HG03139 (cell line): Measurements from ENCODE around the gene LMNTD2.
"Not testable (repeated sequence)": the region's sequence is repeated elsewhere in the genome, so short reads cannot be mapped to it uniquely, and the experiment has no call there.

ENCODE experiments used
- ATAC-seq: cut with Tn5 transposase; IDR thresholded peaks from one replicate; pipeline ENCODE4 v1.9.1; 2021; ENCODE audit not compliant: unreplicated experiment

LMNTD2 gene

DNA sequence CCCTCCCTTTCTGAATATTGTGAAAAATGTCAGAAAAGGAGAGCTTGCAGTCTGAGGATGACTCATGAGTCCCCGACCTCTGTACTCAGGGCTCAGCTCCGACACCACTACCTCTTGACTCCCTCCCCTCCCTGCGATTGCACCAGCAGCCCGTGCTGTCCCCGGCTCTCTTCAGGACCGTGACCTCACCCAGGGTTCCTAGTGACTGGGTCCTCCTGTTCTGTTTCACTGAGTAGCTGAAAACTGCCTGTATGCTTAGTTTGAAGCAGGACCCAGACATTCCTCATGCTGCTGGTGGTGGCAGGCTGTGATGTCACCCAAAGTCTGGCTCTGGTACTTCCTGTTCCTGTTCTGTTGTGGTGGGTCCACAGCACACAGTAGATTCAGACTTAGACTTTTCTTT, 27.4 kb upstream of the LMNTD2 start:
- no peak for ATAC-seq

DNA sequence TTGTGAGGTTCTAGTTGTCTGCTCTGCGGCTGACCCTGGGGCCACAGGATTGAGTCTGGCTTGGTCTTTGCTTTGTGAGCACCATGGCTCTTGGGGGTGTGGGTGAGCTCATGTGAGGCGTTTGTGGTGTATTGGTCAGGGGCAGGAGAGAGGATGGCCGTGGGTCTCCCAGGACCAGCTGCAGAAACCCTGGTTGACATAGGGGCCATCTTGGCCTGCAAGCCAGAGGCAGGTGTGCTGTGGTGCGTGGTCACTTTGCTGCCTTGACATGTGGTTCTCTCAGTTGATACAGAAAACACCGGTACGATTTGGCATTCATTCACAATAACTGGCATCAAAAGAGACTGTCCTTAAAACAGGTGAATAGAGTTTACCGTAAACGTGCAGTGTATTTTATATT, 27.0 kb upstream of the LMNTD2 start:
- no peak for ATAC-seq

DNA sequence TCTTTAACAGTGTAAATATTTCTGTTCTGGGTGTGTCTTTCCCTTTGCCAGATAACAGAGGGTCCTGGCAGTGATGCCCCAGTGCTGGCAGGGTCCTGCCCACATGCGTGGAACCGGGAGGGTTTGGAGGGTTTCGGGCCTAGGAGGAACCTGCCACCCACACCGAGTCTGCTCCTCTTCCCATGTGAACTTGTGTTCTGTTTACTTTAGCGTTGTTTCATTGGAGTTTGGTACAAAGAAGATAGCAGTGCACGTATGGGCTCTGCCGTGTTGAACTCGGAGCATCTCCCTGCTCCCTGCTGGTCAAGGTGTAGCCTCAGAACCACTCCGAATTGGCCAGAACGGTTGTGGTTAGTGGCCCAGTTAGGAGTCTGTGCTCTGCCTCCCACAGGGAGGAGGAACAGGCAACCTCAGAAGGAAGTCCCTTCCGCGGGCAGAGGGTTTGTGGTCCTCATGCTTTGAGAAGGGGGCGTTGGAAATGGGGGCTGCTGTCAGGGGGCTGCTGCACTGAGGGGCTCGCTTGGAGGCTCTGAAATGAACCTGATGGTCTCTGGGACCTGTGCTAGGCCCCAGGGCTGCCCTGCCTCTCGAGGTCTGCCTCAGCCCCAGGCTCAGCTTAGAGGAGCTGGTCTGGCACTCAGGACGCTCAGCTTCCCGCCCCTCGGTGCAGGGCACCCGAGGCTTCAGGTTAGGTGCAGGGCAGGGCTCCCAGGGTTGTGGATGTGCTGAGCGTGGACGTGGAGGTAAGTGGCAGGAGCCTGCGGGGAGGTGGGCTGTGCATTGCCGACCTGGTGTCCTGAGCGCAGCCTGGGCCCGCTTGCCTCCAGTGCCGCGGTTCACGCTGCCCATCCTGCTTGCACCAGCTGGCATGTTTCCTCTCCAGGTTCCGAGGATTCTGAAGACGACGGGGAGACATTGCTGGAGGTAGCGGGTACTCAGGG, 26.1 kb upstream of the LMNTD2 start:
- no peak for ATAC-seq

GRCh38 chr11:584287-584686, 23.7 kb upstream of the LMNTD2 start:
- ATAC-seq, result no peak

DNA sequence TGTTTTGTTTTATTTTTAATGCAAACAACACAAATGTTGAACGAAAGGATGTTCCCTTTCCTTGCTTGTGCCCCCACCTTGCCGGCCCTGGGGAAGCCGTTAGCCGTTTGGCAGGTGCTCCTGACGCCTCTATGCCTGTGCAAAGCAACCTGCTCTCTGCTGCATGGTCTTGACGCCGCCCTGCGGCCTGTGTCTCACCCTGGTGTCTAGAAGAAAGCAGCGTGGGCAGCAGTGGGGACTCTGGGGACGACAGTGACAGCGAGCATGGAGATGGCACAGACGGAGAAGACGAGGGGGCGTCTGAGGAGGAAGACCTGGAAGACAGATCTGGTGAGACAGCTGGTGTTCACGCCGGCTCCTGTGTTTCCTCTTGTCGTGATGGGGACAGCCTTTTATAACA, 21.2 kb upstream of the LMNTD2 start:
- ATAC-seq, result no peak

DNA sequence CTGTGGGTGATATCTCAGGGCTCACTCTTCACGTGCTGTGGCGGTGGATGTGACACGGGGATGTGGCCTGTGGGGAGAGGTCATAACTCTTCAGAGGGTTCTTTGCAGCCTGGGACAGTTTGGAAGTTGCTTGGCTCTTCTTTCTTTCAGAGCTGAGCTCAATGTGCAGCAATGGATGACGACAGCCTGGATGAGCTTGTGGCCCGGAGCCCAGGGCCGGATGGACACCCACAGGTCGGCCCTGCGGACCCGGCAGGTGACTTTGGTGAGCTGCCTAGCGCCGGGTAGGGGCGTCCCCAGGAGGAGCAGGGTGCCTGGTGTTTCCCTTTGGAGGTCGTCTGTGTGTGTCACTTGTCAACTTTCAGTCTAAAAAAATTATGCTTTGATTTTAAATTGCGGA, 20.8 kb upstream of the LMNTD2 start:
- ATAC-seq, result no peak

DNA sequence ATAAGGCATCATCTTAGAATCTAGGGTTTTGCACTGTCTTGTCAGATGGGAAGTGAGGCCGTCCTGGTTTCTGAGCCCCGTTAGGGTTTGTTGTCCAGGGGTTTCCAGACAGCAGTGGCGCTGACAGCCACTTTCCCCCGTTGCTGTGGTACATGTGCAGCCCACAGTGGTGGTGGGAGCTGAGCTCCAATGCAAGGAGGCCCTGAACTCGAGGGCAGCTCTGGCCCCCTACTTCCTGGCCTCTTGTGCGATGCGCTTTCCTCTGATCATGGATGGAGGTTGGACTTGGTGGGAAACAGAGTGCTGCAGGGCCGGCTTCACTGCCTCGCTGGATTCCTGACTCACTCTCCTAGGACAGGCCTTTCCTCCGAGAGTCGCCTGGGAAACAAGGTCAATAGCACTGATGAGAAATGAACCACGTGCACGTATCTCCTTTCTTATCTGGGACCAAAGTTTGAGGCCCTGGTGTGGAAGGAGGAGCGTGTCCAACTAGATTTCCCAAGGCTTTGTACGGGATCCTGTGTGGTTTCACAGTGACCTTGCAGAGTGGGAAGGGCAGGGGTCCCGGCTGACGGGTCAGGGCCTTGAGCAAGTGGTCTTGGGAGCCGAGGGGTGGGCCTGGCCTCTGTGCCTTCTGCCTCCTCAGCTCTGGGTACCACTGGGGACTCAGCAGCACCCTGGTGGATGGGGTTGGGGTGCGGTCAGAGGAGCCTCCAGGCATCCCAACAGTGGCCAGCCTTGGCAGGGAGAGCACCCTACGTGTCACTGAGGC, 19.5 kb upstream of the LMNTD2 start:
- ATAC-seq, result no peak

DNA sequence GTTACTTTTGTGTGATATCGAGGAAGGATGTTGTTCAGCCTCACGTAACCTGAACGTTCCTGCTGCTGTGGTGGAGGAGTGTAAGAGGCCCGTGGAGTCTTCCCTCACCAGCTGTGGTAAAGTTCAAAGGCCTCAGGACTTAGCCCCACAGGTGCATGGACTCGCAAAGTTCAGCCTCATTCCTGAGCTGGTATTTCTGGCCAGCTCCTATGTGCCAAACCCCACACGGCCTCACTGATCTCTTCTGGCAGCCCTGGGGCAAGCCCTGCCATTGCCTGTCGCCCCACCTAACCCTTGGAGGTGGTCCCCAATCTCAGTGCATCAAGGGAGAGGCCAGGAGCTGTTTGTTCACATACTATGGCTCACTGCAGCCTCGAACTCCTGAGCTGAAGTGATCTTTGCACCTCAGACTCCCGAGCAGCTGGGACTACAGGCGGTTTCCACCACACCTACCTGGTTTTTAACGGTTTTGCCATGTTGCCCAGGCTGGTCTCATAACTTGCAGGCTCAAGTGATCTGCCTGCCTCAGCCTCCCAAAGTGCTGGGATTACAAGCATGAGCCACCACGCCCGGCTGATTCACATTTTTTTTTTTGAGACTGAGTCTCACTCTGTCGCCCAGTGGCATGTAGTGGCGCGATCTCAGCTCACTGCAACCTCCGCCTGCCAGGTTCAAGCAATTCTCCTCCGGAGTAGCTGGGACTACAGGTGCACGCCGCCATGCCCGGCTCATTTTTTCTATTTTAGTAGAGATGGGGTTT, 17.9 kb upstream of the LMNTD2 start:
- no peak for ATAC-seq

DNA sequence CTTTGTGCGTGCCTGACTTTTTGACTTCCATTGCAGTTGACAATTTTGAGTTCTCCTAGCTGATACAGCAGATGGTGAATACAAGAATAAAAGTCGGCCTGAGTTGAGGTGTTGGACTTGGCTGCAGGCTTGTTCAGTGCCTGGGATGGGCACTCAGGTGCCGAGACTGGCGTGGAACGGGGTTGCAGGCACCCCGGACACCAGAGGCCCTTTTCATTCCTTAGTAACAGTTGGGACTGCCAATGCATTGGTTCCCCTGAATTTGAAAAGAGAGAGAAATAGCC, 17.0 kb upstream of the LMNTD2 start:
- no peak for ATAC-seq

- no peak for ATAC-seq
Measured at GRCh38 chr11:576811-577610, 16.5 kb upstream of the LMNTD2 start.

GRCh38 chr11:575996-576768, 15.6 kb upstream of the LMNTD2 start, which contains the start of gene PHRF1:
PHRF1 (plus strand) TSS chr11:576470; CDS start chr11:581513, 5,043 bp downstream.
- ATAC-seq, result peak; percentile 78

- peak; percentile 30 for ATAC-seq
Measured at GRCh38 chr11:575313-575995, 14.9 kb upstream of the LMNTD2 start.

DNA sequence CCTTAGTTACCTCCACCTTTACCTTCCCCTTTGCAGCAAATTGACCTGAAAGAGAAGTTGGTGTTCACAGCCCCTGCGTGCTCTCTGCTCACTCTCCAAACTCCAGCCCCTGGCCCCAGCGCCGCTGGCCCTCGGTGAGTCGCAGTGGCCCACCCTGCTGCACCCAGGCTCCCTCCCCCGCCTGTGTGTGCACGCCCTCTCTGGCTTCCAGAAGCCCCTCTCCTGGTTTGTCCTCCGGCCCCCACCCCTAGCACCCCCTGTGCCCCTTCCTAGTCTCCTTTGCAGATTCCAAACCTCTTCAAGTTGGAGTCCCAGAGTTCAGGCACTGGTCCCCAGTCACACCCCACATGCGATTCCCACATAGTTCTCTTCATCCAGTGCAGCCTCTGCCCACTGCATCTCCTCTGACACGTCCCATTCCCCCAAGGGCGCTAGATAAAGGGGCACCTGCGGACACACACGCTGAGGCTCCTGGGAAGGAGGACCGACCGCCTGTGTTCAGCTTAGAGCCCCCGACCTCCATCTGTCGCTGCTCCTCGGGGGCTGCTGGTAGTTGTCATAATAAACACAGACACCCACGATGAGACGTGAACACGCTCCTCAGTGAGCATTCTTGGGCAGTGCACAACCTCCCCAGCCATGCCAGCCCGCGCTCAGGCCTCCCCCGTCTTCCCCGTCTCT, 14.2 kb upstream of the LMNTD2 start:
- ATAC-seq, result no peak

DNA sequence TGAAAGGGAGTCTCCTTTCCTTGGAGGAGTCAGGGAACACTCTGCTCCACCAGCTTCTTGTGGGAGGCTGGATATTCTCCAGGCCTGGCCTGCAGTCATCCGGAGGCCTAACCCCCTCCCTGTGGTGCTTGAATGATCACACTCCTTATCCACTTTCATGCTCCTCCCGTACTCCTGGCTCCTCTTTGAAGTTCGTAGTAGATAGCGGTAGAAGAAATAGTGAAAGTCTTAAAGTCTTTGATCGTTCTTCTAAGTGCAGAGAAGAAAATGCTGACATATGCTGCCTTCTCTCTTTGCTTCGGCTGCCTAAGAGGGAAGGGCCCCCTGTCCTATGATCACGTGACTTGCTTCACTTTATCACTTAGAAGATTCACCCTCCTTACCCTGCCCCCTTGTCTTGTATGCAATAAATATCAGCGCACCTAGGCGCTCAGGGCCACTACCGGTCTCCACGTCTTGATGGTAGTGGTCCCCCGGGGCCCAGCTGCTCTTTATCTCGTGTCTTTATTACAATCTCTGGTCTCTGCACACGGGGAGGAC, 13.6 kb upstream of the LMNTD2 start:
- not testable (repeated sequence) for ATAC-seq

GRCh38 chr11:573146-573759, 12.7 kb upstream of the LMNTD2 start:
- ATAC-seq, result no peak

GRCh38 chr11:571802-572185, 11.3 kb upstream of the LMNTD2 start:
- no peak for ATAC-seq

DNA sequence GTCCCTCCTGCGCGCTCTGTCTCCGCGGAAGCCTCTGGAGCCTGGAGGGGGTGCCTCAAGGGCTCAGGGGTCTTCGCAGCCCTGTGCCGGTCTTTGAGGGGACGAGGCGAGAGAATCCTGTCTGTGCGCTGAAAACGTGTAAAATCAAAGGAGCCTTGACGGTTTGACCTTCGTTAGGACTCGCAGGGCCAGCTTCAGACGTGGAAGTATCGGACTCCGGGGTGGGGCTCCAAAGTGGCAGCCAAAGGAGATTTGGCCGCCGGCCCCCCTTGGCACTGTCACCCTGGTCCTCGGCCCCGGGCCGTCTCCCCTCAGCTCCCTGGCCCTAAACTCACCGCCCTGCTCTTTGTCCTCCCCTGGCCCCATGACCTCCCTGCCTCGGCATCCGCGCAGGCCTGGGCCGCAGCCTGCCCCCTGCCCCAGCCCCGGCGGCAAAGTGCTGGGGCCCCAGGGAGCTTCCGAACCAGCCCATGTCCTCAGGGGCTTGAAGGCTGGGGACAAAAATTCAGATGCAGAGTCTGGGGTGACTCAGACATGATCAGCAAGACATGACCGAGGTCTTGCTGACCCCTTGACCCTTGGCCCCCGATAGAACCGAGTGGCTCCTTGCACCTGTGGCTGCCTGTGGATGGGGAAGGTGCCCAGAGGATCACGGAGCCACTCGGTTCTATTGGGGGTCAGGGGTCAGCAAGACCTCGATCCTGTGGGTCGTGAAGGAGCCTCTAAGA, 8.8 kb upstream of the LMNTD2 start:
- no peak for ATAC-seq
